ENCODE results near the gene ELP2.
"Not testable (repeated sequence)": the region's sequence is repeated elsewhere in the genome, so short reads cannot be mapped to it uniquely, and the experiment has no call there.

ELP2 gene

GRCh38 chr18:36187826-36188721 lies 58.4 kb downstream of the ELP2 start:
- no peak for DNase-seq (ENCODE audit: low read depth in 2 of 2)

DNA sequence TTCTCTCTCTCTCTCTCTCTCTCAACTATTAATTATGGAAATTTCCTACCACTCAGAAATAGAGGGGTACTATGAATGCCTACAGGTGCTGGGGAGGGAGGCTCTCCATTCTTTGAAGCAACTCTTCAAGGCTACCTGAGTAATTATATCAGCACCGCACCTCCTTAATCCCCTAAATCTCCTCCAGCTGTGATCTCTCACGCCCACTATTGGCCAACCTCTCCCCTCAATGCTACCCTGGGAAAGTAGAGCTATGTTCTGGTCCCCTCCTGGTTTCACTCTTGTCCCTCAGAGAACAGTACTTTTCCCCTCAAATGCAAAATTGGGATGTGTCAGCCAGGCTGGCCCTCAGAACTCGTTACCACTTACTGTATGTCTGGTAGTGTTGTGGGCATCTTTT lies 59.2 kb downstream of the ELP2 start:
- DNase-seq (ENCODE audit: low read depth in 2 of 2) = no peak

DNA sequence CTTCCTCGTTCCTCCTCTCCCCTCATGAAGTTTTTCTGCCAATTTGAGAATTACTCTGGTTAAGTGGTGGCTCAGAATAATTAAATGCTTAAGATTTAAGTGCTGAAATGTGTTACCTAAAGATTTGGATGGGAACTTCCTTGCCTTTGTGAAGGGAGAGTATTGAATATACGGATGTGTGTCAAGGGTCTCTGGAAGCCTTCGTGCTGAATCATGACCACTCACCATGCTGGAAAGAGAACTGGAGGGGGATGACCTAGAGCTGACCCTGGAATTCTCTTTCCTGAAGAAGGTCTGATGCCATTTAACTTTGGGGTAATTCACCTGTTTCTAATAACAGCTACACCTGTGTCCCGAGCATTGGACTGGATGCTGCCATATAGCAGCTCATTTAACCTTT lies 59.8 kb downstream of the ELP2 start:
- DNase-seq (ENCODE audit: low read depth in 2 of 2) = no peak

- no peak for DNase-seq (ENCODE audit: low read depth in 2 of 2)
Observed at GRCh38 chr18:36191286-36191685, 61.6 kb downstream of the ELP2 start.

GRCh38 chr18:36191711-36192110 lies 62.0 kb downstream of the ELP2 start:
- DNase-seq (ENCODE audit: low read depth in 2 of 2) = no peak

DNA sequence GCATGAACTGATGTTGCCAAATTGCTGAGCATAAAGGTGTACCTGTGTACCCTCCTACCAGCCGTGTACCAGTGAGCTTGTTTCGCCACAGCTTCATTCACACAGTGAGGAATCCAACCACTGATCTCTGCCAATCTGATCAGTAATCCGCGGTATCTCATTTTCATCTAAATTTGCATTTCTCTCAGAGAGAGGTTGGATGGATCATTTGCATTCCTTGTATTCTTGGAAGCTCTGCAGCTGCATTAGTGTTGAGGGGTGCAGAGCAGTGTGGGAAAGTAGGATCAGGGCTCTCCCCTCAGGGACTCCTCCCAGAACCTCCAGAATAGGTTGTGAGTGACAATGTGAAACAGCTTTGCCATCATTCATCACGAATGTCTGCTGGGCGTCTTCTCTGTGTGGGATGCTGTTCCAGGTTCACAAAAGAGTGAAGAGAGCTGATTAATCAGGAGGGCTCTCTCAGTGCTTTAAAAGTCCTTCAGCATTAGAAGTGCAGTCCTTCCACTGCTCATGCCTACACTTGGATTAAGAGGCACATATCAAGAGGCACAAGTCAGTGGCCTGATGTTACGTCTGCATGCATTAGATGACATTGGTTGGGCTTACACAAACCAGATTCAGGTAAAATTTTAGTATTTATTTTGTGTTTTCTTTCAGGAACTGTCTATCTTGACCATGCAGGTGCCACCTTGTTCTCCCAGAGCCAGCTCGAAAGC lies 65.1 kb downstream of the ELP2 start:
- no peak for DNase-seq (ENCODE audit: low read depth in 2 of 2)

- DNase-seq (ENCODE audit: low read depth in 2 of 2) = no peak
Observed at GRCh38 chr18:36195427-36196122, 65.9 kb downstream of the ELP2 start.

- no peak for DNase-seq (ENCODE audit: low read depth in 2 of 2)
Observed at GRCh38 chr18:36196238-36196995, 66.7 kb downstream of the ELP2 start.

DNA sequence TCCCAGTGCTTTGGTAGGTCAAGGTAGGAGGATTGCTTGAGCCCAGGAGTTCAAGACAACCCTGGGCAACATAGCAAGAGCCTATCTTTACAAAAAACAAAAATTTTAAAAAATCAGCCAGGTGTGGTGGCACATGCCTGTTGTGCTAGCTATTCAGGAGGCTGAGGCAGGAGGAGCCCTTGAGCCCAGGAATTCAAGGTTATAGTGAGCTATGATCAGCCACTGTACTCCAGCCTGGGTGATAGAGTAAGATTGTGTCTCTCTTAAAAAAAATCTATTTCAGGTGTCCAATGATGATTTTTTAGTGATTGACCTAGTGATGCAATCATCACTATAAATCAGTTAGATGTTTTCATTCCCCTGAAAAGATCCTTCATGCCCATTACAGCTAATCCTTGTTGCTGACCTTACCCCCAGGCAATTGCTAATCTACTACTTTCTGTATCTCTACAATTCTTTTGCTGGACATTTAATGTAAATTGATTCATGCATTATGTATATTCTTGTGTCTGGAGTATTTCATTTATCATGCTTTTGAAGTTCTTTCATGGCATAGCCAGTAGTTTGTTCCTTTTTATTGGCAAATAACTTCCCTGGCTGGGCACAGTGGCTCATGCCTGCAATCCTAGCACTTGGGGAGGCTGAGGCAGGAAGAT lies 67.9 kb downstream of the ELP2 start:
- no peak for DNase-seq (ENCODE audit: low read depth in 2 of 2)

DNA sequence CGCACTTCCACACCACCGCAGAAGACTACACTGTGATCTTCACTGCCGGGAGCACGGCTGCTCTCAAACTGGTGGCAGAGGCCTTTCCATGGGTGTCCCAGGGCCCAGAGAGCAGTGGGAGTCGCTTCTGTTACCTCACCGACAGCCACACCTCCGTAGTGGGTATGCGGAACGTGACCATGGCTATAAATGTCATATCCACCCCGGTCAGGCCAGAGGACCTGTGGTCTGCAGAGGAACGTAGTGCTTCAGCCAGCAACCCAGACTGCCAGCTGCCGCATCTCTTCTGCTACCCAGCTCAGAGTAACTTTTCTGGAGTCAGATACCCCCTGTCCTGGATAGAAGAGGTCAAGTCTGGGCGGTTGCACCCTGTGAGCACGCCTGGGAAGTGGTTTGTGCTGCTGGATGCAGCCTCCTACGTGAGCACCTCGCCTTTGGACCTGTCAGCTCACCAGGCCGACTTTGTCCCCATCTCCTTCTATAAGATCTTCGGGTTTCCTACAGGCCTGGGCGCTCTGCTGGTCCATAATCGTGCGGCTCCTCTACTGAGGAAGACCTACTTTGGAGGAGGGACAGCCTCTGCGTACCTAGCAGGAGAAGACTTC lies 70.1 kb downstream of the ELP2 start:
- DNase-seq (ENCODE audit: low read depth in 2 of 2) = no peak

GRCh38 chr18:36200354-36200771 lies 70.7 kb downstream of the ELP2 start:
- no peak for DNase-seq (ENCODE audit: low read depth in 2 of 2)

GRCh38 chr18:36201765-36202164 lies 72.1 kb downstream of the ELP2 start:
- DNase-seq (ENCODE audit: low read depth in 2 of 2) = no peak

DNA sequence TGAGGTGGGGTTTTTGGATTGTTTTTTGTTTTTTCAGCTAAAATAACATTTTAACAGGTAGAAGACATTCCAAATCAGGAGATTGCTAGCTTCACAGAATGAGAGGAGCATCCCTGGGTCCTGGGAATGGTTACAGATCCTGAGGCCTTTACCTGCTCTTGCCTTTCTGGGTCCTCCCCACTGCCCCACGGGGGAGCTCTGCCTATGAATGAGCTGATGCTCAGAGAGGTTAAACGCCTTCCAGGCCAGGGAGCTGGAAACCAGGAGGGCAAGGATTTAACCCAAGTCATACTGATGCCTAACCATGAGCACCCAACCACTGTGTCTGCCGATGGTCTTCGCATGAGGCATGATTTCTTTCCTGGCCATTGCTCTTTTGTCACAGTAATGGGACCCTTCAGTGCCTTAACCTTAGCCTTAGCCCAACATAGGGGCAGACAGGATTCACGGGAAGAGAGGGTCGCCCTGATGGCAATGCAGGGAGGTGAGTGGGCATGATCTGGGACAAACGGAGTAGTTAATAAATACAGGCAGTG lies 73.7 kb downstream of the ELP2 start:
- no peak for DNase-seq (ENCODE audit: low read depth in 2 of 2)

DNA sequence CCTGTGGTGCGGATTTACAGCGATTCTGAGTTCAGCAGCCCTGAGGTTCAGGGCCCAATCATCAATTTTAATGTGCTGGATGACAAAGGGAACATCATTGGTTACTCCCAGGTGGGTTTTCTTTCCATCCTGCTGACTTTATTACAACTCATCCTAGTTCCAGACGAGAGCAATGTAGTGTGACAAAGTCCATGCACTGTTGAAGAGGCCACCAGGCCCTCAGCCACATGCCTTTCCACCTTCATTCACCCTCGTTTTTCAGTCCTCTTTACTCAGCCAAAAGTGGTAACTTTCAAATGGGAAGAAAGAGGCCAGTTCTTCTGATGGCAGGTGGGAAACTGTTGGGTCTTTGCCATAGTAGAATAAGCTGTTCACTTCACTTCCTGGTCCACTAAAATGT lies 75.5 kb downstream of the ELP2 start:
- DNase-seq (ENCODE audit: low read depth in 2 of 2) = no peak

- no peak for DNase-seq (ENCODE audit: low read depth in 2 of 2)
Observed at GRCh38 chr18:36207303-36207702, 77.6 kb downstream of the ELP2 start.

GRCh38 chr18:36207969-36208368 lies 78.3 kb downstream of the ELP2 start:
- DNase-seq (ENCODE audit: low read depth in 2 of 2) = not testable (repeated sequence)

GRCh38 chr18:36211612-36212065 lies 81.9 kb downstream of the ELP2 start:
- DNase-seq (ENCODE audit: low read depth in 2 of 2) = no peak

GRCh38 chr18:36212301-36213171 lies 82.8 kb downstream of the ELP2 start:
- no peak for DNase-seq (ENCODE audit: low read depth in 2 of 2)

DNA sequence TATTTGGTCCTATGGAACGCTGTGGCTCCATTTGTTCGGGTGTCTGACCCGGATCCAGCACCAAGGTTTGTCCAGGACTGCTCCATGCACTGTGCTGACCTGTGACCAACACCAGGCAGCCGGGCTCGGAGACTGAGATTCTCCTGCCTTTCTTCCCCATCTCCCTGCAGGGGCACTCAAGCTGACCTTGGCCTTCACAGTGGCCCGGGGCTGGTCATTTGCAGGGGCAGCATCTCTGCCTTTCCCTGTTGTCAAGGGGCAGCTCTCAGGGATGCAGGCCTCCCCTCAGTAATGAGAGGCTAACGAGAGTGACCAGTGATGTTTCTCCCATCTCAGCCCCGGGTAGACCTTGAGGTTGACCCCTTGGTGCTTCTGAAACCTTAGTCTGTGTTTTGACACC lies 85.1 kb downstream of the ELP2 start:
- no peak for DNase-seq (ENCODE audit: low read depth in 2 of 2)
